ENCODE results near the gene ERMARD. TPM values are rescaled to one million over a fixed set of nuclear protein-coding genes. Genes with fewer than 3 reads are reported as not detected.

ERMARD gene
- total RNA-seq, 1 experiment from 2014 or later: 19.6 TPM

- no peak for TF ChIP-seq EZH2 (IDR thresholded peaks at IDR 0.05; ENCODE audit: borderline replicate concordance, low read depth, low read length, poor library complexity, severe bottlenecking)
- no peak for TF ChIP-seq CTCF (conservative IDR thresholded peaks at IDR 0.05; ENCODE audit: low read depth, low read length)
- H3K4me3 ChIP-seq (ENCODE audit: low read depth, low read length, poor library complexity, severe bottlenecking): no peak overlapping the region
- BruUV-seq (replicated peaks): no TSS peak
- ChIA-PET POLR2A (ENCODE audit: low non-redundant PET) (no interaction called here), CTCF (no interaction called here)
- H3K27me3 ChIP-seq (replicated peaks; ENCODE audit: insufficient read depth, low read depth, low read length, poor library complexity): no peaks in the 10 kb centered on the region
- DNase-seq (ENCODE audit: low spot score): no peak
- no peak overlapping the region for H3K27ac ChIP-seq (ENCODE audit: low read depth, low read length, poor library complexity, severe bottlenecking)
- intact Hi-C loops (cut with micrococcal nuclease; ENCODE audit: unreplicated experiment): no loop called here
- H3K9me3 ChIP-seq (ENCODE audit: low read depth, low read length, poor library complexity, severe bottlenecking): no peaks in the 10 kb centered on the region
- H3K4me1 ChIP-seq (ENCODE audit: insufficient read depth, low read length, poor library complexity, severe bottlenecking): no peaks in the 10 kb centered on the region
- H3K36me3 ChIP-seq (ENCODE audit: insufficient read depth, low read length, poor library complexity, severe bottlenecking): no peaks in the 10 kb centered on the region
These were observed 26.5 kb downstream of the ERMARD start for GRCh38 chr6:169777896-169778295.

DNA sequence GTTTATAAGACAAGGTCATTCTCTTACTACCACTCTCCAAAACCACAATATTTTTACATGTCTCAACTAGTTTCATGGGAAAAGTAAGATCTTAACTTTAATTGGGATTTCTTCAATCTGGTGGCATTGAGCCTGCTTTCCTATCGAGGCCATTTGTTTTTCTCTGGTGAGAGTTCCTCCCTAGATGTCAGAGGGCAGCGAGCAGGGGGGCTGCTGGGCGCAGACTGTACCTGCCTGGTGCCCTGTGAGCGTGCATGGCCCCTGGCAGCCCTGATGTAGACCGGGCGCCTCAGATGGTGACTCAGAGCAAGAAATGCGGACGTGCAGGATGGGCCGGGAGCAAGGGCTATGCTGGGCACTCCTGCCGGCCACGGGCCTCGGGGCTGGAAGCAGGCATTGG is 27.2 kb downstream of the ERMARD start:
- BruUV-seq (replicated peaks): no TSS peak
- Histone ChIP-seq H3K36me3 (ENCODE audit: insufficient read depth, low read length, poor library complexity, severe bottlenecking) (no peaks in the 10 kb centered on the region), H3K27me3 (replicated peaks; ENCODE audit: insufficient read depth, low read depth, low read length, poor library complexity) (no peaks in the 10 kb centered on the region), H3K4me1 (ENCODE audit: insufficient read depth, low read length, poor library complexity, severe bottlenecking) (no peaks in the 10 kb centered on the region), H3K27ac (ENCODE audit: low read depth, low read length, poor library complexity, severe bottlenecking) (no peak overlapping the region), H3K9me3 (ENCODE audit: low read depth, low read length, poor library complexity, severe bottlenecking) (no peaks in the 10 kb centered on the region), H3K4me3 (ENCODE audit: low read depth, low read length, poor library complexity, severe bottlenecking) (no peak overlapping the region)
- ChIA-PET POLR2A (ENCODE audit: low non-redundant PET) (no interaction called here), CTCF (no interaction called here)
- TF ChIP-seq CTCF (conservative IDR thresholded peaks at IDR 0.05; ENCODE audit: low read depth, low read length) (no peak), EZH2 (IDR thresholded peaks at IDR 0.05; ENCODE audit: borderline replicate concordance, low read depth, low read length, poor library complexity, severe bottlenecking) (no peak)
- no peak for DNase-seq (ENCODE audit: low spot score)
- intact Hi-C loops (cut with micrococcal nuclease; ENCODE audit: unreplicated experiment): no loop called here

DNA sequence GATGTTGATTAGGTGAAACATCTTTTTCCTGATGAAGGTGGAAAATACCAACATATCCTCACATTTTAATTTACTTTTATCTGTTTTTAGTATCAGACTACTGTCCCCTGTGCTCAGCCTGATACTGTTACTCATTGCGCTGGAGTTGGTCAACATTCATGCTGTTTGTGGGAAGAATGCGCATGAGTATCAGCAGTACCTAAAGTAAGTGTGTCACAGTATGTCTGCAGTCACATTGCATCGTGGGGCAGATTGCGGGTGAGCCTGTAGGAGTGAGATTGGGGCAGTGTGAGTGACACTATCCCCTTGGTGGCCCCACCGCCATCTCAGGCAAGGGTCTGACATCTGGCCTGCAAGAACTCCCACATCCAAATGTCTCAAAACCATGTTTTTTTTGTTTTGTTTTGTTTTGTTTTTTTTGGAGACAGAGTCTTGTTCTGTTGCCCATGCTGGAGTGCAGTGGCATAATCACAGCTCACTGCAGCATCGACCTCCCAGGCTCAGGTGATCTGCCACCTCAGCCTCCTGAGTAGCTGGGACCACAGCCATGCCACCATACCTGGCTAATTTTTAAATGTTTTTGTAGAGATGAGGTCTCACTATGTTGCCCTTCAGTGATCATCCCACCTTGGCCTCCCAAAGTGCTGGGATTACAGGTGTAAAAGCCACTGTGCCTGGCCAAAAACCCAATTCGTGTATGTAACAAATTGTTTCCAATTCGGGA is 27.8 kb downstream of the ERMARD start:
- DNase-seq (ENCODE audit: low spot score): no peak
- no peaks in the 10 kb centered on the region for H3K36me3 ChIP-seq (ENCODE audit: insufficient read depth, low read length, poor library complexity, severe bottlenecking)
- H3K4me1 ChIP-seq (ENCODE audit: insufficient read depth, low read length, poor library complexity, severe bottlenecking): no peaks in the 10 kb centered on the region
- no peak for TF ChIP-seq CTCF (conservative IDR thresholded peaks at IDR 0.05; ENCODE audit: low read depth, low read length)
- TF ChIP-seq EZH2 (IDR thresholded peaks at IDR 0.05; ENCODE audit: borderline replicate concordance, low read depth, low read length, poor library complexity, severe bottlenecking): no peak
- H3K4me3 ChIP-seq (ENCODE audit: low read depth, low read length, poor library complexity, severe bottlenecking): no peak overlapping the region
- BruUV-seq (replicated peaks): no TSS peak
- intact Hi-C loops (cut with micrococcal nuclease; ENCODE audit: unreplicated experiment): no loop called here
- H3K9me3 ChIP-seq (ENCODE audit: low read depth, low read length, poor library complexity, severe bottlenecking): no peaks in the 10 kb centered on the region
- H3K27me3 ChIP-seq (replicated peaks; ENCODE audit: insufficient read depth, low read depth, low read length, poor library complexity): no peaks in the 10 kb centered on the region
- CTCF ChIA-PET: no interaction called here
- no peak overlapping the region for H3K27ac ChIP-seq (ENCODE audit: low read depth, low read length, poor library complexity, severe bottlenecking)
- POLR2A ChIA-PET (ENCODE audit: low non-redundant PET): no interaction called here
